AG04450 (cell line): ENCODE measurements around the gene CACNA1A. TPM values are rescaled to one million over a fixed set of nuclear protein-coding genes. Genes with fewer than 3 reads are reported as not detected.

Experiments used
- CTCF ChIA-PET: fragments of 300-600, 350-600 bp; formaldehyde crosslinking; extraction: SDS; loops from one replicate; lab custom pipeline; 2022; ENCODE audit warnings: antibody characterized with exemption, inconsistent platforms; lab: Charles Lee
- POLR2A ChIA-PET: fragments of 350-600 bp; formaldehyde crosslinking; extraction: SDS; loops from one replicate; lab custom pipeline; 2021; ENCODE audit warnings: antibody characterized with exemption, inconsistent platforms; lab: Yijun Ruan, JAX
- DNase-seq: peaks from one replicate; pipeline ENCODE4 v3.0.0-alpha.2; 2011; ENCODE audit warnings: low read depth, low spot score
- H3K27ac ChIP-seq: one replicate; pipeline ENCODE4 v1.5.1; 2012; ENCODE audit warnings: low read depth, low read length, control low read depth
- H3K27me3 ChIP-seq: one replicate; pipeline ENCODE4 v1.6.0; 2012; ENCODE audit warnings: low read length; ENCODE audit not compliant: control insufficient read depth, insufficient read depth
- H3K4me3 ChIP-seq: 2 replicates; pipeline ENCODE4 v1.5.1; 2011; ENCODE audit warnings: mild to moderate bottlenecking, low read depth, low read length, control low read depth
- H3K9me3 ChIP-seq: 2 replicates; pipeline ENCODE4 v1.5.1; 2012; ENCODE audit warnings: low read length; ENCODE audit not compliant: control insufficient read depth, insufficient read depth
- CTCF ChIP-seq: IDR thresholded peaks from 2 replicates; pipeline ENCODE4 v1.5.1; 2011; ENCODE audit warnings: low read depth, low read length, control low read depth, inconsistent platforms
- polyA plus RNA-seq: library from polyadenylated mRNA; depleted of rRNA; stranded (reverse); fragments of >200 nt; gene quantifications from 2 replicates; pipeline ENCODE4 v1.2.3, GENCODE V29; 2011

The CACNA1A gene
- polyA plus RNA-seq, 1 experiment: 12.2 TPM

GRCh38 chr19:13286195-13286985 lies 219.9 kb downstream of the CACNA1A start:
- H3K27ac ChIP-seq: no peak overlapping the region
- no peak for DNase-seq
- ChIA-PET POLR2A (interaction anchor here (0.6 kb wide), 1 partner anchor 8 kb away, joined by 4 read pairs; no protein-coding TSS in a partner anchor), CTCF (interaction anchor here (0.6 to 2.1 kb wide), 3 partner anchors 8 to 293 kb away, joined by 3 to 7 read pairs (median 3); no protein-coding TSS in a partner anchor)
- H3K27me3 ChIP-seq: no peaks in the 10 kb centered on the region
- H3K9me3 ChIP-seq: no peaks in the 10 kb centered on the region; the same call in 1 of the 2 replicates
- H3K4me3 ChIP-seq: no peak overlapping the region
- TF ChIP-seq CTCF: no peak

DNA sequence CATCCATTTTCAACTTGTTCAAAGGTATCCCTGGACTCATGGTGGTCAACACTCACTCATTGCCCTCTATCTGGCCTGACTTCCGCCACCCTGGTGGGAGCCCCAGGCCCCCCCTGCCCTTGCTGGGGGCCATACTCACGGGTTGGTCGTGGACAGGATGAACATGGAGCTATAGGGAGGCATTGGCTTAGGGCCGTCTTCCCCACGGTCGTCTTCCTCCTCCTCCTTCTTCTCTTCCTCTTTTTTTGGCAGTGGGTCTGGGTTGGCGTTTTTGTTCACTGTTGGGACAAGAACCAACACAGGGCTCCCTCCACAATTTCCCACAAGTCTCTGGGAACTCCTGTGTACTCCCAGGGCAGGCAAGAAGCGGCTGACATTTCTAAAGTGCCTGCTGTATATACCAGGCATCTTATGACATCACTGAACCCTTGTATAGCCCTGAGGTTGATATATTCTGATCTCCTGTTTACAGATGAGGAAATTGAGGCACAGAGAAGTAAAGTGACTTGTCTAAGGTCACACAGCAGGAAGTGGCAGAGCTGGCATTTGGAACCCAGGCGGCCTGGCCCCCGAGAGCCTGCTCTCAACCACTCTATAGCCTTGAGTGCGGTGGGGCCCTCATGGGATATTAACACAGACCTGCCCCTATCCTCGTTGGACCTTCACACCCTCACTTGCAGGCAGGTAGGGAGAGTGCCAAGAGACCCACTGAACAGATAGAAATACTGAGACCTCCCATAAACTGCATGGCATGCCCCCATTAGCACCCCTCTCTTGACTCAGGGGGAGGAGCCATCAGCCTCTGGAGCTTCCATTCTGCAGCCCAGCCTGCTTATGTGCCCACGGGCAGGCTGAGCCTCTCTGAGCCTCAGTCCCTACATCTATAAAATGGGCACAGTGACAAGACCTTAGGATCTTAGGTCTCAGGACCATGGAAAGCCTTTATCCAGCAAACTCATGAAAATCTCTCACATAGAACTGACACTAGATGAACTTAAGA lies 221.1 kb downstream of the CACNA1A start:
- CTCF ChIA-PET: interaction anchor here (0.8 kb wide), 1 partner anchor 295 kb away, joined by 3 read pairs; no protein-coding TSS in a partner anchor
- POLR2A ChIA-PET: no interaction called here
- no peaks in the 10 kb centered on the region; the same call in 1 of the 2 replicates for H3K9me3 ChIP-seq

DNA sequence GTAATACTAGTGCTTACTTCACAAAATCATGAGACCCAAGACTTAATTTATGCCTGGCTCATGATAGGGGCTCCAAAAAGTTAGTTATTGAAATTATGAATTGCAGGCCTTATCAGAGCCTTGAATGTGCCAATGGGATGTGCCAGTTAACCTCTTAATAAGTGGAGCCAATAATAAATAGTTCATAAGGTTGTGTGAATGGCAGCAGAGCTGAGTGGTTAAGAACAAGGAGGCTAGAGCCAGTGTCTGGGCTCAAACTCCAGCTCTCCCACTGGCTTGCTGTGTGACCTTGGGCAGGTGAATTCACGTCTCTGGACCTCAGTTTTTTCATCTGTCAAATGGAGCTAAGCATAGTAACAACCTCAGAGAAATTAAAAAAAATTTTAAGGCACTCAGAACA lies 222.4 kb downstream of the CACNA1A start:
- no peak for TF ChIP-seq CTCF
- DNase-seq: no peak
- H3K9me3 ChIP-seq: no peaks in the 10 kb centered on the region; the same call in 1 of the 2 replicates
- H3K4me3 ChIP-seq: no peak overlapping the region
- no peak overlapping the region for H3K27ac ChIP-seq
- no peaks in the 10 kb centered on the region for H3K27me3 ChIP-seq
- POLR2A ChIA-PET: no interaction called here
- CTCF ChIA-PET: interaction anchor here (1.0 kb wide), 1 partner anchor 305 kb away, joined by 3 read pairs; no protein-coding TSS in a partner anchor

More for the DNA sequence above, 221.1 kb downstream of the CACNA1A start:
- no peak for TF ChIP-seq CTCF
- H3K27ac ChIP-seq: no peak overlapping the region
- no peak for DNase-seq
- H3K4me3 ChIP-seq: no peak overlapping the region
- no peaks in the 10 kb centered on the region for H3K27me3 ChIP-seq

DNA sequence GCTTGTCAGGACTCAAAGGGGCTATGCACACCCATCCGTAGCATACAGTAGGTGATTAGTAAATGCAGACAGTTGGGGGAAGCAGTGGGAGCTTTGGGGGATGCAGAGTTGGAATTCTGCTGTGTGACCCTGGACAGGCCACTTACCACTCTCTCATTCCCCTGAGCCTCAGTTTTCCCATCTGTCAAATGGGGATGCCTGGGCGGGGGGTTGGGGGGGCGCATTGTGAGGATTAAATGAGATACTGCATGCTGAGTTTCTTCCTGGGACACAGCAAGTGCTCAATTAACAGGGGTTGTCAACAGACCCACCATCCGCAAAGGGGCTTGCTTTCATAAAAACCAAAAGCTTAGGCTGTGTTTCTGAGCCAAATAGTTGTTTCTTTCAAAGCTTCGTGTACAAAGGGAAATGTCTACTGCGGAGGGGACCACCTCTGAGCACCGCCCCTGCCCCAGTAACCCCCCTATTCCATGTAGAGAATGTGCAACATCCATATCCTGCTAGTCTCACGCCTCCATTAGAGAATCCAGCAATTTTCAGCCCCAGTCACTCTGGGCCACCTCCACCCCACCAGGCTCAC lies 223.7 kb downstream of the CACNA1A start:
- CTCF ChIA-PET: interaction anchor here (1.0 to 8.5 kb wide), 2 partner anchors 11 to 307 kb away, joined by 3 to 142 read pairs; no protein-coding TSS in a partner anchor
- Histone ChIP-seq H3K27ac (no peak overlapping the region), H3K27me3 (no peaks in the 10 kb centered on the region), H3K9me3 (no peaks in the 10 kb centered on the region; the same call in 1 of the 2 replicates), H3K4me3 (no peak overlapping the region)
- no peak for DNase-seq
- POLR2A ChIA-PET: no interaction called here
- TF ChIP-seq CTCF: no peak
